ENCODE measurements around the gene FOXC1.

The FOXC1 gene

GRCh38 chr6:1570848-1571247, 38.9 kb upstream of the FOXC1 start:
- TF ChIP-seq CTCF (IDR thresholded peaks at IDR 0.05; ENCODE audit: unreplicated experiment in 3 of 3): no peak
- H3K36me3 Mint-ChIP-seq (ENCODE audit: low read depth): peaks cover 15% of the 10 kb centered on the region
- H3K27ac Mint-ChIP-seq: no peak overlapping the region
- H3K27me3 Mint-ChIP-seq (ENCODE audit: low read depth): peaks cover 10% of the 10 kb centered on the region
- H3K9me3 Mint-ChIP-seq: peaks cover 34% of the 10 kb centered on the region
- H3K4me3 Mint-ChIP-seq: no peak overlapping the region
- peaks cover 27% of the 10 kb centered on the region for H3K4me1 Mint-ChIP-seq

GRCh38 chr6:1572892-1573291, 36.8 kb upstream of the FOXC1 start:
- TF ChIP-seq CTCF (IDR thresholded peaks at IDR 0.05; ENCODE audit: unreplicated experiment in 3 of 3): no peak
- Mint-ChIP-seq H3K27me3 (ENCODE audit: low read depth) (peaks cover 10% of the 10 kb centered on the region), H3K4me1 (peaks cover 35% of the 10 kb centered on the region)

GRCh38 chr6:1574083-1574761, 35.5 kb upstream of the FOXC1 start:
- Mint-ChIP-seq H3K27me3 (ENCODE audit: low read depth) (peaks cover 10% of the 10 kb centered on the region), H3K9me3 (peaks cover 21% of the 10 kb centered on the region), H3K4me3 (peak overlapping the region in 1 of 3 experiments; percentile 37), H3K27ac (peak overlapping the region; percentile 90 to 98 (median 95)), H3K4me1 (peaks cover 43% of the 10 kb centered on the region), H3K36me3 (ENCODE audit: low read depth) (peaks cover 15% of the 10 kb centered on the region)
- no peak for TF ChIP-seq CTCF (IDR thresholded peaks at IDR 0.05; ENCODE audit: unreplicated experiment in 3 of 3)

More at GRCh38 chr6:1572892-1573291, 36.8 kb upstream of the FOXC1 start:
- no peak overlapping the region for H3K4me3 Mint-ChIP-seq
- peaks cover 31% of the 10 kb centered on the region for H3K9me3 Mint-ChIP-seq
- peak overlapping the region in 1 of 3 experiments; percentile 76 for H3K27ac Mint-ChIP-seq
- peaks cover 15% of the 10 kb centered on the region for H3K36me3 Mint-ChIP-seq (ENCODE audit: low read depth)

- Mint-ChIP-seq H3K27ac (peak overlapping the region; percentile 90 to 98 (median 95)), H3K27me3 (ENCODE audit: low read depth) (peaks cover 10% of the 10 kb centered on the region), H3K4me3 (peak overlapping the region; percentile 17 to 69 (median 37)), H3K36me3 (ENCODE audit: low read depth) (peaks cover 15% of the 10 kb centered on the region), H3K4me1 (peaks cover 44% of the 10 kb centered on the region), H3K9me3 (peaks cover 21% of the 10 kb centered on the region)
- TF ChIP-seq CTCF (IDR thresholded peaks at IDR 0.05; ENCODE audit: unreplicated experiment in 3 of 3): no peak
Observed at GRCh38 chr6:1574890-1575209, 34.9 kb upstream of the FOXC1 start.

- peaks cover 16% of the 10 kb centered on the region for H3K9me3 Mint-ChIP-seq
- H3K27me3 Mint-ChIP-seq (ENCODE audit: low read depth): peaks cover 13% of the 10 kb centered on the region
- H3K27ac Mint-ChIP-seq: peak overlapping the region; percentile 90 to 98 (median 95)
- TF ChIP-seq CTCF (IDR thresholded peaks at IDR 0.05; ENCODE audit: unreplicated experiment in 3 of 3): no peak
- peaks cover 15% of the 10 kb centered on the region for H3K36me3 Mint-ChIP-seq (ENCODE audit: low read depth)
- peak overlapping the region; percentile 37 to 69 (median 56) for H3K4me3 Mint-ChIP-seq
- H3K4me1 Mint-ChIP-seq: peaks cover 48% of the 10 kb centered on the region
Observed at GRCh38 chr6:1575210-1576041, 34.3 kb upstream of the FOXC1 start.
